ENCODE data around the gene KRTAP10-10.

Gene KRTAP10-10

GRCh38 chr21:44623575-44623974 is 13.6 kb upstream of the KRTAP10-10 start:
- Histone ChIP-seq H3K36me3 (replicated peaks in 1 of 2; ENCODE audit: control insufficient read depth in 2 of 2, insufficient read depth in 2 of 2, low read length in 2 of 2) (no peaks in the 10 kb centered on the region), H3K9me3 (replicated peaks in 1 of 2; ENCODE audit: control insufficient read depth in 2 of 2, insufficient read depth in 1 of 2, low read depth in 1 of 2, low read length in 2 of 2) (peaks cover 8 to 10% of the 10 kb centered on the region in 2 donors)

GRCh38 chr21:44625756-44626155 is 11.4 kb upstream of the KRTAP10-10 start:
- no peak overlapping the region for H3K18ac ChIP-seq (ENCODE audit: low read length)
- no peak overlapping the region for H3K9ac ChIP-seq (ENCODE audit: low read depth, low read length, poor library complexity)
- H3K27ac ChIP-seq (replicated peaks; ENCODE audit: low read length) = no peak overlapping the region
- H3K23ac ChIP-seq (ENCODE audit: low read depth, low read length, poor library complexity) = no peak overlapping the region
- DNase-seq (ENCODE audit: low spot score) = no peak
- H2BK15ac ChIP-seq (ENCODE audit: low read length) = no peak overlapping the region
- H4K8ac ChIP-seq (ENCODE audit: low read depth, low read length) = no peak overlapping the region
- no peaks in the 10 kb centered on the region for H3K27me3 ChIP-seq (ENCODE audit: control insufficient read depth in 3 of 3, insufficient read depth in 3 of 3, low read depth in 1 of 3, low read length in 3 of 3)
- H3K36me3 ChIP-seq (replicated peaks in 1 of 2; ENCODE audit: control insufficient read depth in 2 of 2, insufficient read depth in 2 of 2, low read length in 2 of 2) = no peaks in the 10 kb centered on the region
- no peak overlapping the region for H3K14ac ChIP-seq (ENCODE audit: low read length)
- peaks cover 4 to 8% of the 10 kb centered on the region in 2 donors for H3K9me3 ChIP-seq (replicated peaks in 1 of 2; ENCODE audit: control insufficient read depth in 2 of 2, insufficient read depth in 1 of 2, low read depth in 1 of 2, low read length in 2 of 2)
- no peak overlapping the region for H4K91ac ChIP-seq (ENCODE audit: low read depth, low read length, poor library complexity)
- H2AFZ ChIP-seq (ENCODE audit: low read length) = no peak overlapping the region
- no peaks in the 10 kb centered on the region for H3K79me1 ChIP-seq (ENCODE audit: low read depth, low read length)
- no peak overlapping the region for H3K4me3 ChIP-seq (ENCODE audit: low read length in 2 of 2)
- H2BK12ac ChIP-seq (ENCODE audit: low read length) = no peak overlapping the region
- H2BK120ac ChIP-seq (ENCODE audit: low read depth, low read length) = no peak overlapping the region
- H3K4ac ChIP-seq (ENCODE audit: low read length) = no peak overlapping the region
- no CpG with 5 or more reads among the region's 7 CpGs for WGBS, 2 donors (ENCODE audit: extremely low coverage in 2 of 2, insufficient read length in 2 of 2, insufficient replicate concordance in 1 of 2)
- no peaks in the 10 kb centered on the region for H3K4me1 ChIP-seq (ENCODE audit: control insufficient read depth in 2 of 2, insufficient read depth in 1 of 2, low read depth in 1 of 2, low read length in 2 of 2)
- no peak overlapping the region for H3K4me2 ChIP-seq (ENCODE audit: insufficient read depth, low read length, poor library complexity, severe bottlenecking)
- no peak overlapping the region for H2AK5ac ChIP-seq (ENCODE audit: low read depth, low read length)
- no peak overlapping the region for H2BK5ac ChIP-seq (ENCODE audit: low read length)

More at GRCh38 chr21:44623575-44623974, 13.6 kb upstream of the KRTAP10-10 start:
- no peak for DNase-seq (ENCODE audit: low spot score)
- Histone ChIP-seq H2AK5ac (ENCODE audit: low read depth, low read length) (no peak overlapping the region), H2AFZ (ENCODE audit: low read length) (no peak overlapping the region), H2BK12ac (ENCODE audit: low read length) (no peak overlapping the region), H3K23ac (ENCODE audit: low read depth, low read length, poor library complexity) (no peak overlapping the region), H3K27ac (replicated peaks; ENCODE audit: low read length) (no peak overlapping the region), H3K4ac (ENCODE audit: low read length) (no peak overlapping the region), H3K4me3 (ENCODE audit: low read length in 2 of 2) (no peak overlapping the region), H2BK5ac (ENCODE audit: low read length) (no peak overlapping the region), H3K9ac (ENCODE audit: low read depth, low read length, poor library complexity) (no peak overlapping the region), H2BK15ac (ENCODE audit: low read length) (no peak overlapping the region), H3K27me3 (ENCODE audit: control insufficient read depth in 3 of 3, insufficient read depth in 3 of 3, low read depth in 1 of 3, low read length in 3 of 3) (no peaks in the 10 kb centered on the region), H3K18ac (ENCODE audit: low read length) (no peak overlapping the region), H2BK120ac (ENCODE audit: low read depth, low read length) (no peak overlapping the region), H3K79me1 (ENCODE audit: low read depth, low read length) (no peaks in the 10 kb centered on the region), H3K4me2 (ENCODE audit: insufficient read depth, low read length, poor library complexity, severe bottlenecking) (no peak overlapping the region), H3K4me1 (ENCODE audit: control insufficient read depth in 2 of 2, insufficient read depth in 1 of 2, low read depth in 1 of 2, low read length in 2 of 2) (no peaks in the 10 kb centered on the region), H4K8ac (ENCODE audit: low read depth, low read length) (no peak overlapping the region), H4K91ac (ENCODE audit: low read depth, low read length, poor library complexity) (no peak overlapping the region), H3K14ac (ENCODE audit: low read length) (no peak overlapping the region)

GRCh38 chr21:44626262-44626661 is 10.9 kb upstream of the KRTAP10-10 start:
- Histone ChIP-seq H2BK5ac (ENCODE audit: low read length) (no peak overlapping the region), H3K9me3 (replicated peaks in 1 of 2; ENCODE audit: control insufficient read depth in 2 of 2, insufficient read depth in 1 of 2, low read depth in 1 of 2, low read length in 2 of 2) (peaks cover 4 to 8% of the 10 kb centered on the region in 2 donors), H3K4ac (ENCODE audit: low read length) (no peak overlapping the region), H2BK15ac (ENCODE audit: low read length) (no peak overlapping the region), H3K23ac (ENCODE audit: low read depth, low read length, poor library complexity) (no peak overlapping the region), H3K27ac (replicated peaks; ENCODE audit: low read length) (no peak overlapping the region), H3K79me1 (ENCODE audit: low read depth, low read length) (no peaks in the 10 kb centered on the region), H3K9ac (ENCODE audit: low read depth, low read length, poor library complexity) (no peak overlapping the region), H3K27me3 (ENCODE audit: control insufficient read depth in 3 of 3, insufficient read depth in 3 of 3, low read depth in 1 of 3, low read length in 3 of 3) (no peaks in the 10 kb centered on the region), H3K18ac (ENCODE audit: low read length) (peak overlapping the region; percentile 50), H2AFZ (ENCODE audit: low read length) (no peak overlapping the region), H2BK12ac (ENCODE audit: low read length) (no peak overlapping the region), H4K91ac (ENCODE audit: low read depth, low read length, poor library complexity) (no peak overlapping the region), H3K4me1 (ENCODE audit: control insufficient read depth in 2 of 2, insufficient read depth in 1 of 2, low read depth in 1 of 2, low read length in 2 of 2) (no peaks in the 10 kb centered on the region), H2AK5ac (ENCODE audit: low read depth, low read length) (no peak overlapping the region), H4K8ac (ENCODE audit: low read depth, low read length) (no peak overlapping the region), H2BK120ac (ENCODE audit: low read depth, low read length) (no peak overlapping the region), H3K4me3 (ENCODE audit: low read length in 2 of 2) (no peak overlapping the region), H3K14ac (ENCODE audit: low read length) (no peak overlapping the region), H3K36me3 (replicated peaks in 1 of 2; ENCODE audit: control insufficient read depth in 2 of 2, insufficient read depth in 2 of 2, low read length in 2 of 2) (no peaks in the 10 kb centered on the region), H3K4me2 (ENCODE audit: insufficient read depth, low read length, poor library complexity, severe bottlenecking) (no peak overlapping the region)
- DNase-seq (ENCODE audit: low spot score) = no peak
- no CpG with 5 or more reads among the region's 10 CpGs for WGBS, 2 donors (ENCODE audit: extremely low coverage in 2 of 2, insufficient read length in 2 of 2, insufficient replicate concordance in 1 of 2)

- H3K27me3 ChIP-seq (ENCODE audit: control insufficient read depth in 3 of 3, insufficient read depth in 3 of 3, low read depth in 1 of 3, low read length in 3 of 3) = no peaks in the 10 kb centered on the region
- peak within 1 kb of the TSS in 1 of 2 donors; percentile 28 for H3K4me3 ChIP-seq (ENCODE audit: low read length in 2 of 2)
- H3K14ac ChIP-seq (ENCODE audit: low read length) = peak within 1 kb of the TSS; percentile 28
- no peaks in the 10 kb centered on the region for H3K4me1 ChIP-seq (ENCODE audit: control insufficient read depth in 2 of 2, insufficient read depth in 1 of 2, low read depth in 1 of 2, low read length in 2 of 2)
- H2BK120ac ChIP-seq (ENCODE audit: low read depth, low read length) = no peak within 1 kb of the TSS
- H3K23ac ChIP-seq (ENCODE audit: low read depth, low read length, poor library complexity) = no peak within 1 kb of the TSS
- no peaks in the 10 kb centered on the region for H3K79me1 ChIP-seq (ENCODE audit: low read depth, low read length)
- H3K36me3 ChIP-seq (replicated peaks in 1 of 2; ENCODE audit: control insufficient read depth in 2 of 2, insufficient read depth in 2 of 2, low read length in 2 of 2) = no peaks in the 10 kb centered on the region
- H4K8ac ChIP-seq (ENCODE audit: low read depth, low read length) = peak within 1 kb of the TSS; percentile 77
- peak within 1 kb of the TSS; percentile 92 for H2BK12ac ChIP-seq (ENCODE audit: low read length)
- no peak for DNase-seq (ENCODE audit: low spot score)
- H3K9me3 ChIP-seq (replicated peaks in 1 of 2; ENCODE audit: control insufficient read depth in 2 of 2, insufficient read depth in 1 of 2, low read depth in 1 of 2, low read length in 2 of 2) = peaks cover 4 to 8% of the 10 kb centered on the region in 2 donors
- no peak within 1 kb of the TSS for H3K9ac ChIP-seq (ENCODE audit: low read depth, low read length, poor library complexity)
- no peak within 1 kb of the TSS for H2BK15ac ChIP-seq (ENCODE audit: low read length)
- H3K27ac ChIP-seq (replicated peaks; ENCODE audit: low read length) = no peak within 1 kb of the TSS
- H3K18ac ChIP-seq (ENCODE audit: low read length) = peak within 1 kb of the TSS; percentile 67
- H3K4ac ChIP-seq (ENCODE audit: low read length) = no peak within 1 kb of the TSS
- no peak within 1 kb of the TSS for H2AK5ac ChIP-seq (ENCODE audit: low read depth, low read length)
- H4K91ac ChIP-seq (ENCODE audit: low read depth, low read length, poor library complexity) = no peak within 1 kb of the TSS
- no CpG with 5 or more reads among the region's 7 CpGs for WGBS, 2 donors (ENCODE audit: extremely low coverage in 2 of 2, insufficient read length in 2 of 2, insufficient replicate concordance in 1 of 2)
- no peak within 1 kb of the TSS for H2BK5ac ChIP-seq (ENCODE audit: low read length)
- H2AFZ ChIP-seq (ENCODE audit: low read length) = no peak within 1 kb of the TSS
- H3K4me2 ChIP-seq (ENCODE audit: insufficient read depth, low read length, poor library complexity, severe bottlenecking) = no peak within 1 kb of the TSS
Observed at GRCh38 chr21:44626673-44627143, 10.4 kb upstream of the KRTAP10-10 start, which contains the start of gene KRTAP10-9. Gene KRTAP10-9 (plus strand): TSS chr21:44627093. CDS start chr21:44627172, 79 bp downstream.
